ENCODE data around the gene SRSF11. TPM values are rescaled to one million over a fixed set of nuclear protein-coding genes. Genes with fewer than 3 reads are reported as not detected.
A peak's percentile ranks its signal among the peaks of the same experiment; 100 is the strongest.
"Not testable (repeated sequence)": the region's sequence is repeated elsewhere in the genome, so short reads cannot be mapped to it uniquely, and the experiment has no call there.

SRSF11 gene
- total and polyA plus RNA-seq, 2 donors, result 130 to 306 TPM

GRCh38 chr1:70195342-70195741 lies 25.8 kb upstream of the SRSF11 start:
- Histone ChIP-seq H3K36me3 (ENCODE audit: control insufficient read depth in 2 of 2, insufficient read depth in 2 of 2, low read length in 1 of 2) (peaks cover 2 to 3% of the 10 kb centered on the region in 2 donors), H3K27ac (ENCODE audit: low read depth in 1 of 2, low read length in 1 of 2) (no peak overlapping the region), H3K9me3 (ENCODE audit: control insufficient read depth in 2 of 2, insufficient read depth in 1 of 2, low read length in 1 of 2) (no peaks in the 10 kb centered on the region), H3K27me3 (ENCODE audit: control insufficient read depth in 2 of 2, insufficient read depth in 1 of 2, low read length in 1 of 2) (no peaks in the 10 kb centered on the region), H3K4me3 (ENCODE audit: low read length in 2 of 2) (no peak overlapping the region), H3K4me1 (ENCODE audit: control insufficient read depth in 2 of 2, insufficient read depth in 2 of 2, low read length in 2 of 2) (no peaks in the 10 kb centered on the region)
- no peak for DNase-seq (ENCODE audit: low read depth in 6 of 9, low spot score in 9 of 9)
- over 99% methylated on average over 4 of the region's 4 CpGs for WGBS

GRCh38 chr1:70196333-70196732 lies 24.8 kb upstream of the SRSF11 start:
- Histone ChIP-seq H3K4me3 (ENCODE audit: low read length in 2 of 2) (no peak overlapping the region), H3K4me1 (ENCODE audit: control insufficient read depth in 2 of 2, insufficient read depth in 2 of 2, low read length in 2 of 2) (no peaks in the 10 kb centered on the region), H3K27ac (ENCODE audit: low read depth in 1 of 2, low read length in 1 of 2) (no peak overlapping the region), H3K27me3 (ENCODE audit: control insufficient read depth in 2 of 2, insufficient read depth in 1 of 2, low read length in 1 of 2) (no peaks in the 10 kb centered on the region), H3K9me3 (ENCODE audit: control insufficient read depth in 2 of 2, insufficient read depth in 1 of 2, low read length in 1 of 2) (no peaks in the 10 kb centered on the region), H3K36me3 (ENCODE audit: control insufficient read depth in 2 of 2, insufficient read depth in 2 of 2, low read length in 1 of 2) (peaks cover 2 to 3% of the 10 kb centered on the region in 2 donors)
- 98% methylated on average over 3 of the region's 3 CpGs for WGBS
- DNase-seq (ENCODE audit: low read depth in 6 of 9, low spot score in 9 of 9), result no peak

- peaks cover 0 to 2% of the 10 kb centered on the region in 2 donors for H3K4me1 ChIP-seq (ENCODE audit: control insufficient read depth in 2 of 2, insufficient read depth in 2 of 2, low read length in 2 of 2)
These were observed 21.1 kb upstream of the SRSF11 start for GRCh38 chr1:70200065-70200464.

GRCh38 chr1:70202173-70202758 lies 18.9 kb upstream of the SRSF11 start:
- 89% methylated on average over 2 of the region's 2 CpGs for WGBS
- DNase-seq (ENCODE audit: low read depth in 6 of 9, low spot score in 9 of 9), result no peak

More at GRCh38 chr1:70200065-70200464, 21.1 kb upstream of the SRSF11 start:
- Histone ChIP-seq H3K27me3 (ENCODE audit: control insufficient read depth in 2 of 2, insufficient read depth in 1 of 2, low read length in 1 of 2) (no peaks in the 10 kb centered on the region), H3K36me3 (ENCODE audit: control insufficient read depth in 2 of 2, insufficient read depth in 2 of 2, low read length in 1 of 2) (peaks cover 2 to 3% of the 10 kb centered on the region in 2 donors), H3K4me3 (ENCODE audit: low read length in 2 of 2) (no peak overlapping the region), H3K9me3 (ENCODE audit: control insufficient read depth in 2 of 2, insufficient read depth in 1 of 2, low read length in 1 of 2) (no peaks in the 10 kb centered on the region), H3K27ac (ENCODE audit: low read depth in 1 of 2, low read length in 1 of 2) (no peak overlapping the region)
- DNase-seq (ENCODE audit: low read depth in 6 of 9, low spot score in 9 of 9), result no peak
- 97% methylated on average over 4 of the region's 4 CpGs for WGBS

GRCh38 chr1:70204139-70204538 lies 17.0 kb upstream of the SRSF11 start:
- Histone ChIP-seq H3K4me3 (ENCODE audit: low read length in 2 of 2) (peak overlapping the region in 1 of 2 donors; percentile 90), H3K4me1 (ENCODE audit: control insufficient read depth in 2 of 2, insufficient read depth in 2 of 2, low read length in 2 of 2) (peaks cover 3 to 14% of the 10 kb centered on the region in 2 donors), H3K27ac (ENCODE audit: low read depth in 1 of 2, low read length in 1 of 2) (no peak overlapping the region), H3K9me3 (ENCODE audit: control insufficient read depth in 2 of 2, insufficient read depth in 1 of 2, low read length in 1 of 2) (no peaks in the 10 kb centered on the region), H3K27me3 (ENCODE audit: control insufficient read depth in 2 of 2, insufficient read depth in 1 of 2, low read length in 1 of 2) (no peaks in the 10 kb centered on the region), H3K36me3 (ENCODE audit: control insufficient read depth in 2 of 2, insufficient read depth in 2 of 2, low read length in 1 of 2) (peaks cover 2 to 8% of the 10 kb centered on the region in 2 donors)
- no peak for DNase-seq (ENCODE audit: low read depth in 6 of 9, low spot score in 9 of 9)
- WGBS, result 100% methylated on average over 1 of the region's 1 CpG

More at GRCh38 chr1:70202173-70202758, 18.9 kb upstream of the SRSF11 start:
- Histone ChIP-seq H3K27ac (ENCODE audit: low read depth in 1 of 2, low read length in 1 of 2) (no peak overlapping the region), H3K9me3 (ENCODE audit: control insufficient read depth in 2 of 2, insufficient read depth in 1 of 2, low read length in 1 of 2) (no peaks in the 10 kb centered on the region), H3K36me3 (ENCODE audit: control insufficient read depth in 2 of 2, insufficient read depth in 2 of 2, low read length in 1 of 2) (peaks cover 2 to 3% of the 10 kb centered on the region in 2 donors), H3K4me1 (ENCODE audit: control insufficient read depth in 2 of 2, insufficient read depth in 2 of 2, low read length in 2 of 2) (peaks cover 3 to 10% of the 10 kb centered on the region in 2 donors), H3K27me3 (ENCODE audit: control insufficient read depth in 2 of 2, insufficient read depth in 1 of 2, low read length in 1 of 2) (no peaks in the 10 kb centered on the region), H3K4me3 (ENCODE audit: low read length in 2 of 2) (no peak overlapping the region)

GRCh38 chr1:70204600-70204999 lies 16.6 kb upstream of the SRSF11 start:
- no peak overlapping the region for H3K27ac ChIP-seq (ENCODE audit: low read depth in 1 of 2, low read length in 1 of 2)
- peak overlapping the region; percentile 90 for H3K4me3 ChIP-seq (ENCODE audit: low read length in 2 of 2)
- H3K27me3 ChIP-seq (ENCODE audit: control insufficient read depth in 2 of 2, insufficient read depth in 1 of 2, low read length in 1 of 2), result no peaks in the 10 kb centered on the region
- no peaks in the 10 kb centered on the region for H3K9me3 ChIP-seq (ENCODE audit: control insufficient read depth in 2 of 2, insufficient read depth in 1 of 2, low read length in 1 of 2)
- H3K36me3 ChIP-seq (ENCODE audit: control insufficient read depth in 2 of 2, insufficient read depth in 2 of 2, low read length in 1 of 2), result peaks cover 2 to 9% of the 10 kb centered on the region in 2 donors
- peaks cover 3 to 14% of the 10 kb centered on the region in 2 donors for H3K4me1 ChIP-seq (ENCODE audit: control insufficient read depth in 2 of 2, insufficient read depth in 2 of 2, low read length in 2 of 2)
- DNase-seq (ENCODE audit: low read depth in 6 of 9, low spot score in 9 of 9), result peak in 1 of 9 donors; percentile 40
- 4% methylated on average over 4 of the region's 4 CpGs for WGBS

- DNase-seq (ENCODE audit: low read depth in 6 of 9, low spot score in 9 of 9), result no peak
- no peaks in the 10 kb centered on the region for H3K27me3 ChIP-seq (ENCODE audit: control insufficient read depth in 2 of 2, insufficient read depth in 1 of 2, low read length in 1 of 2)
- peak overlapping the region; percentile 94 to 95 for H3K27ac ChIP-seq (ENCODE audit: low read depth in 1 of 2, low read length in 1 of 2)
- peaks cover 3 to 14% of the 10 kb centered on the region in 2 donors for H3K4me1 ChIP-seq (ENCODE audit: control insufficient read depth in 2 of 2, insufficient read depth in 2 of 2, low read length in 2 of 2)
- WGBS, result under 1% methylated on average over 11 of the region's 11 CpGs
- no peaks in the 10 kb centered on the region for H3K9me3 ChIP-seq (ENCODE audit: control insufficient read depth in 2 of 2, insufficient read depth in 1 of 2, low read length in 1 of 2)
- H3K4me3 ChIP-seq (ENCODE audit: low read length in 2 of 2), result peak overlapping the region; percentile 90
- H3K36me3 ChIP-seq (ENCODE audit: control insufficient read depth in 2 of 2, insufficient read depth in 2 of 2, low read length in 1 of 2), result peaks cover 2 to 13% of the 10 kb centered on the region in 2 donors
These were observed 16.1 kb upstream of the SRSF11 start for GRCh38 chr1:70205071-70205433.

- DNase-seq (ENCODE audit: low read depth in 6 of 9, low spot score in 9 of 9), result peak; percentile 86 to 98 (median 96)
- H3K4me1 ChIP-seq (ENCODE audit: control insufficient read depth in 2 of 2, insufficient read depth in 2 of 2, low read length in 2 of 2), result peaks cover 3 to 14% of the 10 kb centered on the region in 2 donors
- peak within 1 kb of the TSS; percentile 94 to 95 for H3K27ac ChIP-seq (ENCODE audit: low read depth in 1 of 2, low read length in 1 of 2)
- under 1% methylated on average over 47 of the region's 47 CpGs for WGBS
- H3K36me3 ChIP-seq (ENCODE audit: control insufficient read depth in 2 of 2, insufficient read depth in 2 of 2, low read length in 1 of 2), result peaks cover 0 to 17% of the 10 kb centered on the region in 2 donors
- H3K4me3 ChIP-seq (ENCODE audit: low read length in 2 of 2), result peak within 1 kb of the TSS; percentile 90
- H3K9me3 ChIP-seq (ENCODE audit: control insufficient read depth in 2 of 2, insufficient read depth in 1 of 2, low read length in 1 of 2), result no peaks in the 10 kb centered on the region
- no peaks in the 10 kb centered on the region for H3K27me3 ChIP-seq (ENCODE audit: control insufficient read depth in 2 of 2, insufficient read depth in 1 of 2, low read length in 1 of 2)
These were observed 15.6 kb upstream of the SRSF11 start, which contains the start of gene LRRC40 for GRCh38 chr1:70205434-70206118. Gene LRRC40, minus strand, starts transcription at chr1:70205579. Its CDS starts 39 bp downstream, at chr1:70205540.

- not testable (repeated sequence) for H3K27ac ChIP-seq (ENCODE audit: low read depth in 1 of 2, low read length in 1 of 2); H3K27me3 ChIP-seq (ENCODE audit: control insufficient read depth in 2 of 2, insufficient read depth in 1 of 2, low read length in 1 of 2); DNase-seq (ENCODE audit: low read depth in 6 of 9, low spot score in 9 of 9); H3K9me3 ChIP-seq (ENCODE audit: control insufficient read depth in 2 of 2, insufficient read depth in 1 of 2, low read length in 1 of 2)
- peaks cover 0 to 17% of the 10 kb centered on the region in 2 donors for H3K36me3 ChIP-seq (ENCODE audit: control insufficient read depth in 2 of 2, insufficient read depth in 2 of 2, low read length in 1 of 2)
- peaks cover 3 to 14% of the 10 kb centered on the region in 2 donors for H3K4me1 ChIP-seq (ENCODE audit: control insufficient read depth in 2 of 2, insufficient read depth in 2 of 2, low read length in 2 of 2)
- H3K4me3 ChIP-seq (ENCODE audit: low read length in 2 of 2), result peak overlapping the region; percentile 90
- WGBS, result 95% methylated on average over 17 of the region's 17 CpGs
These were observed 14.3 kb upstream of the SRSF11 start for GRCh38 chr1:70206833-70207232.

Data from thymus (tissue), 11 donors.